ENCODE data around the gene NEURL4. TPM values are rescaled to one million over a fixed set of nuclear protein-coding genes. Genes with fewer than 3 reads are reported as not detected.

Gene NEURL4
- total and polyA plus RNA-seq, 2 experiments from 2014 or later: 6.3 to 42.3 TPM

DNA sequence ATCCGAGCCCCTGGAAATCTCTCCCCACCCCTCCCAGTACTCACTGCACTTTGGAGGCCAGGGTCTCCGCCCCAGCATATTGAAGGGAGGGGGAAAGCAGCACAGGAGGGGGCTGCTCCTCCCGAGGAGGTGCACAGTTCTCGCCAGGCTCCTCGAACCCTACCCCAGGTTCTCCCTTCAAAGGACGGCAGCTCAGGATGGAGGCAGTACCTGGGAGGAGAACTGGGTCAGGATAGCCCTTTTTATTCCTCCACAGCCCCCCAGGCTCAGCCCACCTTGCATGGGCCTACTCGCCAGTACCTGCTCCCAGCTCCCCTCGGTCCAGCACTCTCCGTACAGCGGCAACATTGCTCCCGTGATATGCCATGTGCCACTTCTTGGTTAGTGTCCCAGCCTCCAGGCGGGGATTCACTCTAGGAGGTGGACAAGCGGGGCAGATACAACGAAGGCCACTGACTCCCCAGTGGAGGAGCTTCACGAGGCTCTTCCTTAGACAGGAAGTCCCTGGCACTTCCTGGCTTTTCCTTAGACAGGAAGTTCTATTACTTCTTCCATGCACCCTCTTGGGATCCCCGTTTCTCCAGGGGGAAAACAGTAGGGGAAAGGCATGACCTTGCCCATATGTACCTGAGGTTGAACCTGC is 11.9 kb downstream of the NEURL4 start:
- Histone ChIP-seq H3K4me2 (no peak overlapping the region), H3K4me1 (ENCODE audit: insufficient read depth) (peaks cover 6% of the 10 kb centered on the region; the same call in 1 of the 2 replicates), H3K9me2 (ENCODE audit: insufficient read depth) (no peaks in the 10 kb centered on the region), H3F3A (replicated peaks; ENCODE audit: low read depth) (peaks cover 46% of the 10 kb centered on the region), H3K4me3 (no peak overlapping the region), H4K20me1 (replicated peaks; ENCODE audit: insufficient read depth) (peaks cover 13% of the 10 kb centered on the region), H3K27ac (ENCODE audit: low read depth) (no peak overlapping the region), H3K79me2 (replicated peaks; ENCODE audit: insufficient read depth) (peaks cover 8% of the 10 kb centered on the region; the same call in 1 of the 2 replicates), H3K27me3 (ENCODE audit: insufficient read depth) (no peaks in the 10 kb centered on the region), H3K36me3 (ENCODE audit: insufficient read depth) (peaks cover 30% of the 10 kb centered on the region), H2AFZ (no peak overlapping the region)
- no peaks in the 10 kb centered on the region for H3K9me3 Mint-ChIP-seq
- TF ChIP-seq NANOG (IDR thresholded peaks at IDR 0.05; ENCODE audit: borderline replicate concordance): no peak
- no peak for TF ChIP-seq JUNB (IDR thresholded peaks at IDR 0.05; ENCODE audit: unreplicated experiment)
- TF ChIP-seq EZH2phosphoT487 (IDR thresholded peaks at IDR 0.05; ENCODE audit: unreplicated experiment): no peak
- no peak for TF ChIP-seq EZH2 (IDR thresholded peaks at IDR 0.05; ENCODE audit: low read depth, unreplicated experiment)
- no peak for TF ChIP-seq ZNF331 (CRISPR knock-in tag; IDR thresholded peaks at IDR 0.05; ENCODE audit: low read depth)
- no peak for TF ChIP-seq POLR2AphosphoS5 (IDR thresholded peaks at IDR 0.05; ENCODE audit: low read depth)
- TF ChIP-seq, protein P1, sequence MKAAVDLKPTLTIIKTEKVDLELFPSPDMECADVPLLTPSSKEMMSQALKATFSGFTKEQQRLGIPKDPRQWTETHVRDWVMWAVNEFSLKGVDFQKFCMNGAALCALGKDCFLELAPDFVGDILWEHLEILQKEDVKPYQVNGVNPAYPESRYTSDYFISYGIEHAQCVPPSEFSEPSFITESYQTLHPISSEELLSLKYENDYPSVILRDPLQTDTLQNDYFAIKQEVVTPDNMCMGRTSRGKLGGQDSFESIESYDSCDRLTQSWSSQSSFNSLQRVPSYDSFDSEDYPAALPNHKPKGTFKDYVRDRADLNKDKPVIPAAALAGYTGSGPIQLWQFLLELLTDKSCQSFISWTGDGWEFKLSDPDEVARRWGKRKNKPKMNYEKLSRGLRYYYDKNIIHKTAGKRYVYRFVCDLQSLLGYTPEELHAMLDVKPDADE (IDR thresholded peaks at IDR 0.05): no peak
- TF ChIP-seq, protein P2, sequence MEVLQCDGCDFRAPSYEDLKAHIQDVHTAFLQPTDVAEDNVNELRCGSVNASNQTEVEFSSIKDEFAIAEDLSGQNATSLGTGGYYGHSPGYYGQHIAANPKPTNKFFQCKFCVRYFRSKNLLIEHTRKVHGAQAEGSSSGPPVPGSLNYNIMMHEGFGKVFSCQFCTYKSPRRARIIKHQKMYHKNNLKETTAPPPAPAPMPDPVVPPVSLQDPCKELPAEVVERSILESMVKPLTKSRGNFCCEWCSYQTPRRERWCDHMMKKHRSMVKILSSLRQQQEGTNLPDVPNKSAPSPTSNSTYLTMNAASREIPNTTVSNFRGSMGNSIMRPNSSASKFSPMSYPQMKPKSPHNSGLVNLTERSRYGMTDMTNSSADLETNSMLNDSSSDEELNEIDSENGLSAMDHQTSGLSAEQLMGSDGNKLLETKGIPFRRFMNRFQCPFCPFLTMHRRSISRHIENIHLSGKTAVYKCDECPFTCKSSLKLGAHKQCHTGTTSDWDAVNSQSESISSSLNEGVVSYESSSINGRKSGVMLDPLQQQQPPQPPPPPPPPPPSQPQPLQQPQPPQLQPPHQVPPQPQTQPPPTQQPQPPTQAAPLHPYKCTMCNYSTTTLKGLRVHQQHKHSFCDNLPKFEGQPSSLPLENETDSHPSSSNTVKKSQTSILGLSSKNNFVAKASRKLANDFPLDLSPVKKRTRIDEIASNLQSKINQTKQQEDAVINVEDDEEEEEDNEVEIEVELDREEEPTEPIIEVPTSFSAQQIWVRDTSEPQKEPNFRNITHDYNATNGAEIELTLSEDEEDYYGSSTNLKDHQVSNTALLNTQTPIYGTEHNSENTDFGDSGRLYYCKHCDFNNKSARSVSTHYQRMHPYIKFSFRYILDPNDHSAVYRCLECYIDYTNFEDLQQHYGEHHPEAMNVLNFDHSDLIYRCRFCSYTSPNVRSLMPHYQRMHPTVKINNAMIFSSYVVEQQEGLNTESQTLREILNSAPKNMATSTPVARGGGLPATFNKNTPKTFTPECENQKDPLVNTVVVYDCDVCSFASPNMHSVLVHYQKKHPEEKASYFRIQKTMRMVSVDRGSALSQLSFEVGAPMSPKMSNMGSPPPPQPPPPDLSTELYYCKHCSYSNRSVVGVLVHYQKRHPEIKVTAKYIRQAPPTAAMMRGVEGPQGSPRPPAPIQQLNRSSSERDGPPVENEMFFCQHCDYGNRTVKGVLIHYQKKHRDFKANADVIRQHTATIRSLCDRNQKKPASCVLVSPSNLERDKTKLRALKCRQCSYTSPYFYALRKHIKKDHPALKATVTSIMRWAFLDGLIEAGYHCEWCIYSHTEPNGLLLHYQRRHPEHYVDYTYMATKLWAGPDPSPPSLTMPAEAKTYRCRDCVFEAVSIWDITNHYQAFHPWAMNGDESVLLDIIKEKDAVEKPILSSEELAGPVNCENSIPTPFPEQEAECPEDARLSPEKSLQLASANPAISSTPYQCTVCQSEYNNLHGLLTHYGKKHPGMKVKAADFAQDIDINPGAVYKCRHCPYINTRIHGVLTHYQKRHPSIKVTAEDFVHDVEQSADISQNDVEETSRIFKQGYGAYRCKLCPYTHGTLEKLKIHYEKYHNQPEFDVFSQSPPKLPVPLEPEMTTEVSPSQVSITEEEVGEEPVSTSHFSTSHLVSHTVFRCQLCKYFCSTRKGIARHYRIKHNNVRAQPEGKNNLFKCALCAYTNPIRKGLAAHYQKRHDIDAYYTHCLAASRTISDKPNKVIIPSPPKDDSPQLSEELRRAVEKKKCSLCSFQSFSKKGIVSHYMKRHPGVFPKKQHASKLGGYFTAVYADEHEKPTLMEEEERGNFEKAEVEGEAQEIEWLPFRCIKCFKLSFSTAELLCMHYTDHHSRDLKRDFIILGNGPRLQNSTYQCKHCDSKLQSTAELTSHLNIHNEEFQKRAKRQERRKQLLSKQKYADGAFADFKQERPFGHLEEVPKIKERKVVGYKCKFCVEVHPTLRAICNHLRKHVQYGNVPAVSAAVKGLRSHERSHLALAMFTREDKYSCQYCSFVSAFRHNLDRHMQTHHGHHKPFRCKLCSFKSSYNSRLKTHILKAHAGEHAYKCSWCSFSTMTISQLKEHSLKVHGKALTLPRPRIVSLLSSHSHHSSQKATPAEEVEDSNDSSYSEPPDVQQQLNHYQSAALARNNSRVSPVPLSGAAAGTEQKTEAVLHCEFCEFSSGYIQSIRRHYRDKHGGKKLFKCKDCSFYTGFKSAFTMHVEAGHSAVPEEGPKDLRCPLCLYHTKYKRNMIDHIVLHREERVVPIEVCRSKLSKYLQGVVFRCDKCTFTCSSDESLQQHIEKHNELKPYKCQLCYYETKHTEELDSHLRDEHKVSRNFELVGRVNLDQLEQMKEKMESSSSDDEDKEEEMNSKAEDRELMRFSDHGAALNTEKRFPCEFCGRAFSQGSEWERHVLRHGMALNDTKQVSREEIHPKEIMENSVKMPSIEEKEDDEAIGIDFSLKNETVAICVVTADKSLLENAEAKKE (CRISPR knock-in tag; IDR thresholded peaks at IDR 0.05): no peak
- TF ChIP-seq, protein P3, sequence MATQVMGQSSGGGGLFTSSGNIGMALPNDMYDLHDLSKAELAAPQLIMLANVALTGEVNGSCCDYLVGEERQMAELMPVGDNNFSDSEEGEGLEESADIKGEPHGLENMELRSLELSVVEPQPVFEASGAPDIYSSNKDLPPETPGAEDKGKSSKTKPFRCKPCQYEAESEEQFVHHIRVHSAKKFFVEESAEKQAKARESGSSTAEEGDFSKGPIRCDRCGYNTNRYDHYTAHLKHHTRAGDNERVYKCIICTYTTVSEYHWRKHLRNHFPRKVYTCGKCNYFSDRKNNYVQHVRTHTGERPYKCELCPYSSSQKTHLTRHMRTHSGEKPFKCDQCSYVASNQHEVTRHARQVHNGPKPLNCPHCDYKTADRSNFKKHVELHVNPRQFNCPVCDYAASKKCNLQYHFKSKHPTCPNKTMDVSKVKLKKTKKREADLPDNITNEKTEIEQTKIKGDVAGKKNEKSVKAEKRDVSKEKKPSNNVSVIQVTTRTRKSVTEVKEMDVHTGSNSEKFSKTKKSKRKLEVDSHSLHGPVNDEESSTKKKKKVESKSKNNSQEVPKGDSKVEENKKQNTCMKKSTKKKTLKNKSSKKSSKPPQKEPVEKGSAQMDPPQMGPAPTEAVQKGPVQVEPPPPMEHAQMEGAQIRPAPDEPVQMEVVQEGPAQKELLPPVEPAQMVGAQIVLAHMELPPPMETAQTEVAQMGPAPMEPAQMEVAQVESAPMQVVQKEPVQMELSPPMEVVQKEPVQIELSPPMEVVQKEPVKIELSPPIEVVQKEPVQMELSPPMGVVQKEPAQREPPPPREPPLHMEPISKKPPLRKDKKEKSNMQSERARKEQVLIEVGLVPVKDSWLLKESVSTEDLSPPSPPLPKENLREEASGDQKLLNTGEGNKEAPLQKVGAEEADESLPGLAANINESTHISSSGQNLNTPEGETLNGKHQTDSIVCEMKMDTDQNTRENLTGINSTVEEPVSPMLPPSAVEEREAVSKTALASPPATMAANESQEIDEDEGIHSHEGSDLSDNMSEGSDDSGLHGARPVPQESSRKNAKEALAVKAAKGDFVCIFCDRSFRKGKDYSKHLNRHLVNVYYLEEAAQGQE (IDR thresholded peaks at IDR 0.05; ENCODE audit: unreplicated experiment): no peak
- DNase-seq (ENCODE audit: low spot score): no peak
- no peak overlapping the region for H3K27ac Mint-ChIP-seq
- H3K36me3 Mint-ChIP-seq (ENCODE audit: low read depth): peaks cover 77% of the 10 kb centered on the region
- peaks cover 25% of the 10 kb centered on the region for H3K27me3 Mint-ChIP-seq (ENCODE audit: insufficient read depth, low read depth, poor library complexity)
- H3K4me3 Mint-ChIP-seq: peak overlapping the region; percentile 42; the same call in 1 of the 3 replicates
- H3K4me1 Mint-ChIP-seq: peaks cover 25% of the 10 kb centered on the region
- ATAC-seq: no peak

Data from GM23338 (cell line).